Liver (tissue), 3 donors: Measurements from ENCODE around the gene KIF6.
"Not testable (repeated sequence)": the region's sequence is repeated elsewhere in the genome, so short reads cannot be mapped to it uniquely, and the experiment has no call there.

Experiments used
- JUND ChIP-seq, 2 donors: IDR thresholded peaks; 2 replicates each; pipeline ENCODE4 v1.6.1; 2016; ENCODE audit warnings: antibody characterized with exemption in 2 of 2
- TAF1 ChIP-seq: conservative IDR thresholded peaks from 2 replicates; pipeline ENCODE4 v1.6.1; 2016; ENCODE audit warnings: antibody characterized with exemption, mild to moderate bottlenecking
- TF ChIP-seq, protein P1 (sequence below): IDR thresholded peaks from 2 replicates; pipeline ENCODE4 v1.6.1; 2016; ENCODE audit warnings: antibody characterized with exemption
- TF ChIP-seq, protein P2 (sequence below): fragments of 150-350 bp; IDR thresholded peaks from 2 replicates; pipeline ENCODE4 v1.5.1; 2017; ENCODE audit warnings: improper control_type of control experiment, low read depth, low read length; ENCODE audit not compliant: missing input control
- TF ChIP-seq, protein P3 (sequence below): IDR thresholded peaks from 2 replicates; pipeline ENCODE4 v1.6.1; 2016; ENCODE audit warnings: antibody characterized with exemption, mild to moderate bottlenecking
- TF ChIP-seq, protein P4 (sequence below): IDR thresholded peaks from 2 replicates; pipeline ENCODE4 v1.6.1; 2016; ENCODE audit warnings: antibody characterized with exemption
- TF ChIP-seq, protein P5 (sequence below): IDR thresholded peaks from 2 replicates; pipeline ENCODE4 v1.6.1; 2016; ENCODE audit warnings: antibody characterized with exemption
- donor health status: healthy.
- donor health status: healthy.

DNA sequence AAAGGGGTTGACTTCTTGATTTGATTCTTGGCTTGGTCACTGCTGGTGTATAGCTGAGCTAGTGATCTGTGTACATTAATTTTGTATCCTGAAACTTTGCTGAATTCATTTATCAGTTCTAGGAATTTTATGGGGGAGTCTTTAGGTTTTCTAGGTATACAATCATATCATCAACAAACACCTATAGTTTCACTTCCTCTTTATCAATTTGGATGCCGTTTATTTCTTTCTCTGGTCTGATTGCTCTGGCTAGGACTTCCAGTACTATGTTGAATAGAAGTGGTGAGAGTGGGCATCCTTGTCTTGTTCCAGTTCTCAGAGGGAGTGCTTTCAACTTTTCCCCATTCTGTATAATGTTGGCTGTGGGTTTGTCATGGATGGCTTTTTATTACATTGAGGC lies 245.4 kb downstream of the KIF6 start:
- TF ChIP-seq, protein P1, sequence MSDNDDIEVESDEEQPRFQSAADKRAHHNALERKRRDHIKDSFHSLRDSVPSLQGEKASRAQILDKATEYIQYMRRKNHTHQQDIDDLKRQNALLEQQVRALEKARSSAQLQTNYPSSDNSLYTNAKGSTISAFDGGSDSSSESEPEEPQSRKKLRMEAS = not testable (repeated sequence)
- TF ChIP-seq, protein P2, sequence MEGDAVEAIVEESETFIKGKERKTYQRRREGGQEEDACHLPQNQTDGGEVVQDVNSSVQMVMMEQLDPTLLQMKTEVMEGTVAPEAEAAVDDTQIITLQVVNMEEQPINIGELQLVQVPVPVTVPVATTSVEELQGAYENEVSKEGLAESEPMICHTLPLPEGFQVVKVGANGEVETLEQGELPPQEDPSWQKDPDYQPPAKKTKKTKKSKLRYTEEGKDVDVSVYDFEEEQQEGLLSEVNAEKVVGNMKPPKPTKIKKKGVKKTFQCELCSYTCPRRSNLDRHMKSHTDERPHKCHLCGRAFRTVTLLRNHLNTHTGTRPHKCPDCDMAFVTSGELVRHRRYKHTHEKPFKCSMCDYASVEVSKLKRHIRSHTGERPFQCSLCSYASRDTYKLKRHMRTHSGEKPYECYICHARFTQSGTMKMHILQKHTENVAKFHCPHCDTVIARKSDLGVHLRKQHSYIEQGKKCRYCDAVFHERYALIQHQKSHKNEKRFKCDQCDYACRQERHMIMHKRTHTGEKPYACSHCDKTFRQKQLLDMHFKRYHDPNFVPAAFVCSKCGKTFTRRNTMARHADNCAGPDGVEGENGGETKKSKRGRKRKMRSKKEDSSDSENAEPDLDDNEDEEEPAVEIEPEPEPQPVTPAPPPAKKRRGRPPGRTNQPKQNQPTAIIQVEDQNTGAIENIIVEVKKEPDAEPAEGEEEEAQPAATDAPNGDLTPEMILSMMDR = not testable (repeated sequence)
- TF ChIP-seq TAF1; JUND (IDR thresholded peaks at IDR 0.05): not testable (repeated sequence)
- TF ChIP-seq, protein P3, sequence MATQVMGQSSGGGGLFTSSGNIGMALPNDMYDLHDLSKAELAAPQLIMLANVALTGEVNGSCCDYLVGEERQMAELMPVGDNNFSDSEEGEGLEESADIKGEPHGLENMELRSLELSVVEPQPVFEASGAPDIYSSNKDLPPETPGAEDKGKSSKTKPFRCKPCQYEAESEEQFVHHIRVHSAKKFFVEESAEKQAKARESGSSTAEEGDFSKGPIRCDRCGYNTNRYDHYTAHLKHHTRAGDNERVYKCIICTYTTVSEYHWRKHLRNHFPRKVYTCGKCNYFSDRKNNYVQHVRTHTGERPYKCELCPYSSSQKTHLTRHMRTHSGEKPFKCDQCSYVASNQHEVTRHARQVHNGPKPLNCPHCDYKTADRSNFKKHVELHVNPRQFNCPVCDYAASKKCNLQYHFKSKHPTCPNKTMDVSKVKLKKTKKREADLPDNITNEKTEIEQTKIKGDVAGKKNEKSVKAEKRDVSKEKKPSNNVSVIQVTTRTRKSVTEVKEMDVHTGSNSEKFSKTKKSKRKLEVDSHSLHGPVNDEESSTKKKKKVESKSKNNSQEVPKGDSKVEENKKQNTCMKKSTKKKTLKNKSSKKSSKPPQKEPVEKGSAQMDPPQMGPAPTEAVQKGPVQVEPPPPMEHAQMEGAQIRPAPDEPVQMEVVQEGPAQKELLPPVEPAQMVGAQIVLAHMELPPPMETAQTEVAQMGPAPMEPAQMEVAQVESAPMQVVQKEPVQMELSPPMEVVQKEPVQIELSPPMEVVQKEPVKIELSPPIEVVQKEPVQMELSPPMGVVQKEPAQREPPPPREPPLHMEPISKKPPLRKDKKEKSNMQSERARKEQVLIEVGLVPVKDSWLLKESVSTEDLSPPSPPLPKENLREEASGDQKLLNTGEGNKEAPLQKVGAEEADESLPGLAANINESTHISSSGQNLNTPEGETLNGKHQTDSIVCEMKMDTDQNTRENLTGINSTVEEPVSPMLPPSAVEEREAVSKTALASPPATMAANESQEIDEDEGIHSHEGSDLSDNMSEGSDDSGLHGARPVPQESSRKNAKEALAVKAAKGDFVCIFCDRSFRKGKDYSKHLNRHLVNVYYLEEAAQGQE = not testable (repeated sequence)
- TF ChIP-seq, protein P4, sequence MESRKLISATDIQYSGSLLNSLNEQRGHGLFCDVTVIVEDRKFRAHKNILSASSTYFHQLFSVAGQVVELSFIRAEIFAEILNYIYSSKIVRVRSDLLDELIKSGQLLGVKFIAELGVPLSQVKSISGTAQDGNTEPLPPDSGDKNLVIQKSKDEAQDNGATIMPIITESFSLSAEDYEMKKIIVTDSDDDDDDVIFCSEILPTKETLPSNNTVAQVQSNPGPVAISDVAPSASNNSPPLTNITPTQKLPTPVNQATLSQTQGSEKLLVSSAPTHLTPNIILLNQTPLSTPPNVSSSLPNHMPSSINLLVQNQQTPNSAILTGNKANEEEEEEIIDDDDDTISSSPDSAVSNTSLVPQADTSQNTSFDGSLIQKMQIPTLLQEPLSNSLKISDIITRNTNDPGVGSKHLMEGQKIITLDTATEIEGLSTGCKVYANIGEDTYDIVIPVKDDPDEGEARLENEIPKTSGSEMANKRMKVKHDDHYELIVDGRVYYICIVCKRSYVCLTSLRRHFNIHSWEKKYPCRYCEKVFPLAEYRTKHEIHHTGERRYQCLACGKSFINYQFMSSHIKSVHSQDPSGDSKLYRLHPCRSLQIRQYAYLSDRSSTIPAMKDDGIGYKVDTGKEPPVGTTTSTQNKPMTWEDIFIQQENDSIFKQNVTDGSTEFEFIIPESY = not testable (repeated sequence)
- TF ChIP-seq, protein P5, sequence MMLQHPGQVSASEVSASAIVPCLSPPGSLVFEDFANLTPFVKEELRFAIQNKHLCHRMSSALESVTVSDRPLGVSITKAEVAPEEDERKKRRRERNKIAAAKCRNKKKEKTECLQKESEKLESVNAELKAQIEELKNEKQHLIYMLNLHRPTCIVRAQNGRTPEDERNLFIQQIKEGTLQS = not testable (repeated sequence)
